ENCODE measurements around the gene CFB.

CFB gene

GRCh38 chr6:31899215-31899614, 46.7 kb upstream of the CFB start:
- no peak overlapping the region for H3K4me3 ChIP-seq (ENCODE audit: low read length)
- DNase-seq (ENCODE audit: low read depth), result no peak
- TF ChIP-seq, protein P1, sequence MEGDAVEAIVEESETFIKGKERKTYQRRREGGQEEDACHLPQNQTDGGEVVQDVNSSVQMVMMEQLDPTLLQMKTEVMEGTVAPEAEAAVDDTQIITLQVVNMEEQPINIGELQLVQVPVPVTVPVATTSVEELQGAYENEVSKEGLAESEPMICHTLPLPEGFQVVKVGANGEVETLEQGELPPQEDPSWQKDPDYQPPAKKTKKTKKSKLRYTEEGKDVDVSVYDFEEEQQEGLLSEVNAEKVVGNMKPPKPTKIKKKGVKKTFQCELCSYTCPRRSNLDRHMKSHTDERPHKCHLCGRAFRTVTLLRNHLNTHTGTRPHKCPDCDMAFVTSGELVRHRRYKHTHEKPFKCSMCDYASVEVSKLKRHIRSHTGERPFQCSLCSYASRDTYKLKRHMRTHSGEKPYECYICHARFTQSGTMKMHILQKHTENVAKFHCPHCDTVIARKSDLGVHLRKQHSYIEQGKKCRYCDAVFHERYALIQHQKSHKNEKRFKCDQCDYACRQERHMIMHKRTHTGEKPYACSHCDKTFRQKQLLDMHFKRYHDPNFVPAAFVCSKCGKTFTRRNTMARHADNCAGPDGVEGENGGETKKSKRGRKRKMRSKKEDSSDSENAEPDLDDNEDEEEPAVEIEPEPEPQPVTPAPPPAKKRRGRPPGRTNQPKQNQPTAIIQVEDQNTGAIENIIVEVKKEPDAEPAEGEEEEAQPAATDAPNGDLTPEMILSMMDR (conservative IDR thresholded peaks at IDR 0.05; ENCODE audit: low read length), result no peak

- DNase-seq (ENCODE audit: low read depth), result no peak
- TF ChIP-seq, protein P1 (conservative IDR thresholded peaks at IDR 0.05; ENCODE audit: low read length), result no peak
- no peak overlapping the region for H3K4me3 ChIP-seq (ENCODE audit: low read length)
Observed at GRCh38 chr6:31899882-31900722, 45.8 kb upstream of the CFB start.

GRCh38 chr6:31900917-31901414, 44.9 kb upstream of the CFB start:
- no peak for DNase-seq (ENCODE audit: low read depth)
- TF ChIP-seq, protein P1 (conservative IDR thresholded peaks at IDR 0.05; ENCODE audit: low read length), result no peak
- peak overlapping the region; percentile 69 for H3K4me3 ChIP-seq (ENCODE audit: low read length)

DNA sequence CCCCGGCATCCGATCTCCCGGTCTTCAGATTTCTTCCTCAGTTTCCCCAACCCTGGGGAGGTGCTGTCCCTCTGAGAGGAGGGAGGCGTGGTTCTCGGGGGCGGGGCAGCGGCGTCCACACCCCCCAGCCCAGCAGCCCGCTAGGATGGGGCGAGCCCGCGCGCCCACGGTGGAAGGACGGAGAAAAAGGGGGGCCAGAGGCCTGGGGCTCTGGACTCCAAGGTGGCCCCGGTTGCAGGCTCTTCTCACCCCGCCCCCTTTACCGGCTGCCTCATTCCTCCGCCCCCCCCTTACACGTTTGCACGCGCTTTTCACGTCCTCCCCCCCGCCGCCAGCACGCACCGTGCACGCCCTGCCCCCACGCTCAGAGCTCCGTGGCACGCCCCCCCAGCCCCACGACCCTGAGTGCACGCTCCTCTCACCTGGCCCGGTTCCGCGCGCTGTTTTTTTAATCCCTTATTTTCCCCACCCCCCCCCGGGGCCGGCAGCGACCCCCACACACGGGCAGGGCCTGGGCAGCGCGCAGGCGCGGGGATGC, 44.4 kb upstream of the CFB start:
- peak; percentile 45 for DNase-seq (ENCODE audit: low read depth)
- H3K4me3 ChIP-seq (ENCODE audit: low read length), result peak overlapping the region; percentile 69
- TF ChIP-seq, protein P1 (conservative IDR thresholded peaks at IDR 0.05; ENCODE audit: low read length), result no peak

DNA sequence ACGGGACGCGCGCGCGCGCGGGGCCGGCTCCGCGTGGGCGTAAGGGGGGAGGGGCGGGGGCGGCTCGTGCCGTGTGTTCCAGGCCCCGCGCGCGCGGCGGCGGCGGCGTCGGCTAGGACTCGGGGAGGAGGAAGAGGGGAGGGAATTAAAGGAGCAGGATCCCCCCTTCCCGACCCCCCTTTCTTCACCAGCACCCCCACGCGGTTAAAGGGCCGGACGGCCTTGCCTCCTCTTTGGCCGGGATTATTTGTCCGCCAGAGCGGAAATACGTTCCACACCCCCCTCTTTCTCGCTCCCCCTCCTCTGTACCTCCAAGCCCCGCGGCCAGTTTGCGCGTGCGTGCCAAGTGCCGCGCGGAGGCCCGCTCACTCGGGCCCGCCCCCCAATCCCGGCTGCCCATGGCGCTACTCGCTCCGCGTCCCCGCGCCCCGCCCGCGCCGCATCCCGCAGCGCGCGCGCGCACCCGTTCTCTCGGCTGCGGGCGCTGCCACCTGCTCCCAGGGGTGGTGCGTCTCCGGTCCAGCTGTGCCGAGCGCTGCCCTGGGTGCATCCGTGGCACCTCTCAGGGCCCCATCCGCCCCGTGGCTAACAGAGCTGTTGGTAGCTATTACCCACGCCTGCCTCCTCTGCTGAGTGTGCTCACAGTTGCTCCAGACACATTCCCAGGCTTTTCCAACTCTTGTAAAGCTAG, 43.8 kb upstream of the CFB start, which contains the start of gene ZBTB12:
Gene ZBTB12, minus strand, starts transcription at position 134 of the 691 bp plus-strand sequence. CDS start 781 bp downstream, outside the sequence.
- TF ChIP-seq, protein P1 (conservative IDR thresholded peaks at IDR 0.05; ENCODE audit: low read length), result 0 out of 2 replicates have a peak, but pooled peaks have one; percentile 2
- DNase-seq (ENCODE audit: low read depth), result peak; percentile 94
- peak within 1 kb of the TSS; percentile 69 for H3K4me3 ChIP-seq (ENCODE audit: low read length)

GRCh38 chr6:31903957-31904356, 41.9 kb upstream of the CFB start:
- no peak for DNase-seq (ENCODE audit: low read depth)
- TF ChIP-seq, protein P1 (conservative IDR thresholded peaks at IDR 0.05; ENCODE audit: low read length), result no peak

More at GRCh38 chr6:31903957-31904356, 41.9 kb upstream of the CFB start:
- H3K4me3 ChIP-seq (ENCODE audit: low read length), result no peak overlapping the region

Measured in AG10803 (cell line).